KOPT-K1 (cell line): ENCODE data around the gene PPM1F.
A peak's percentile ranks its signal among the peaks of the same experiment; 100 is the strongest.

ENCODE experiments used
- H3K27ac ChIP-seq: fragments of 200-600 bp; sonication (generic); 2 replicates; pipeline ENCODE4 v1.5.1; 2016; ENCODE audit warnings: antibody characterized with exemption, mild to moderate bottlenecking, low read depth, low read length; ENCODE audit not compliant: poor library complexity, severe bottlenecking
- H3K36me3 ChIP-seq: fragments of 200-600 bp; sonication (generic); 2 replicates; pipeline ENCODE4 v1.5.1; 2017; ENCODE audit warnings: antibody characterized with exemption, mild to moderate bottlenecking, low read length, moderate library complexity; ENCODE audit not compliant: insufficient read depth
- H3K9me3 ChIP-seq: fragments of 200-600 bp; sonication (generic); 2 replicates; pipeline ENCODE4 v1.5.1; 2017; ENCODE audit warnings: antibody characterized with exemption, low read length, mild to moderate bottlenecking; ENCODE audit not compliant: insufficient read depth, poor library complexity, severe bottlenecking

Gene PPM1F

GRCh38 chr22:21982338-21982965, 29.8 kb upstream of the PPM1F start, which contains the start of gene TOP3B:
TOP3B (minus strand) TSS chr22:21982787; CDS start chr22:21975709, 7,078 bp downstream.
- no peaks in the 10 kb centered on the region for H3K9me3 ChIP-seq
- H3K36me3 ChIP-seq = 0 out of 2 replicates have a peak, but pooled peaks cover 10% of the 10 kb centered on the region
- peak within 1 kb of the TSS; percentile 65 for H3K27ac ChIP-seq

DNA sequence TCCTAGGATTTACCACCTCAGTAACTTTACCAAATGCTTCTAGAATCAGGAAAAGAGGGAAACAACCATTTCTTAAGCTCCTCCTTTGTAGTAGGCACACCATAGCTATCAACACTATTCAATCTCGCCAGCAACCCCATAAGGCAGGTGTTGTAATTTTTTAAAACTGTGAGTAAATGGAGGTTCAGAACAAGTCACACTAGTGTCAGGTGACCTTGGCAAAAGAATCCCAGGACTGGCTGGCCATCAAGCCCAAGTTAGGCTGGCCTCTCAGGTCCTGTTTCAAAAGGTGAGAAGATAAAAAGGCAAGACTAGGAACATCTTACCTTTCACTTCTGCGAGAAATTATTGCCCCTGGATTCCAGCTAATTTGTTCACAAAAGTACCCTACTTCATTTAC, 29.2 kb upstream of the PPM1F start:
- 0 out of 2 replicates have a peak, but pooled peaks cover 10% of the 10 kb centered on the region for H3K36me3 ChIP-seq
- peak overlapping the region; percentile 65 for H3K27ac ChIP-seq
- H3K9me3 ChIP-seq = no peaks in the 10 kb centered on the region

DNA sequence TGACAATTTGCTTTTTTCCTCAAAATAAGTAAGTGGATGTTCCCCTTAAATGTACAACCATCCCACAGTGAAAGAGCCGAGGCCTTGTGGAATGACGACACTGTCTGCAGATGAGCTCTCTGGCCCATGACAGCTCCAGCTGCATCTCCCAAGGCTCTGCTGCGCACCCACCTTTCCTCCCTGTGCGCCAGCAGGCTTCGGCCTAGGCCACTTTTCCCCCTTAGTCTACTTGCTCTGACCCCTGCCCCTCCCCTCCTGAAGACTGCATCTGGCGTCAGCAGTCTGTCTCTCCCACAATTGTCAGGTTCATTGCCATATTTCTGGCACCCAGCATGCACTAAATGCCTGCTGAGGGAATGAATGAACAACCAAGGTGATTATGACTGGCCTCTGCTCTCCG, 27.9 kb upstream of the PPM1F start:
- H3K27ac ChIP-seq = no peak overlapping the region
- peaks cover 18% of the 10 kb centered on the region; the same call in 1 of the 2 replicates for H3K36me3 ChIP-seq
- H3K9me3 ChIP-seq = no peaks in the 10 kb centered on the region

DNA sequence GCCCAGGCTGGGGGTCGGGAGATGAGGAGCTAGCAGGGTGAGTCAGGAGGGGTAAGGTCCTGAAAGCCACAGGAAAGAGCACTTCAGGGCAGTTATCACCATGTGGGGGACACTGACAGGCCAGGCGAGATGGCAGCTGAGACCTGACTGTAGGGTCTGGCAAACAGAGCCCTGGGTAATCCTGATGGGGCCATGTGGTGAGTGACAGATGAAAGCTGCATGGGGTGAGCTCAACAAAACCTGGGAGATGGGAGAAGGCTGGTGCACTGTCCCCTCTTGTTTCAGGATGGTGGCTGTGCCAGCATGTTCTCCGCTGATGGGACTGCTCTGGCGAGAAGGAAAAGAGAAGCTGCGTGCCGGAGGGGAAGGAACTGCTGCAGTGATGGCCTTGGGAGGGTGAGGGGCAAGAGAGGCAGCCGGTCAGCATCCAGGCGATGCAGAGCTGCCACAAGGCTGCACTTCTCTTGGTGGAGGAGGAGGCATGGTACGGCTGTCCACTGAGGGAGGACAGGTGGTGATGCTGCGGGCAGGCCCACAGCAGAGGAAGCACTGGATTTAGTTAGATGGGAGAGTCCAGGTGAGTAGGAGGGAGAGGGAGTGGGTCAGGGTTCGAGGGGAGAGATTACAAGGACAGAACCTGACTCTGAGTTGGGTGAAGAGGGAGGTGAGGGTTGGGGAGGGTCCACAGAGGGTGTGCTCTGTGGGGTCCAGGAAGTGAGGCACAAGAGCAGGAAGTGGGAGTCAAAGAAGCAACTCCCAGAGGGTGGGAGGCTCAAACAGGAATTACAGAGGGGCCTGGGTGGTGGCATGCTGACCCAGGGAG, 26.1 kb upstream of the PPM1F start:
- Histone ChIP-seq H3K9me3 (no peaks in the 10 kb centered on the region), H3K27ac (no peak overlapping the region), H3K36me3 (peaks cover 36% of the 10 kb centered on the region)

DNA sequence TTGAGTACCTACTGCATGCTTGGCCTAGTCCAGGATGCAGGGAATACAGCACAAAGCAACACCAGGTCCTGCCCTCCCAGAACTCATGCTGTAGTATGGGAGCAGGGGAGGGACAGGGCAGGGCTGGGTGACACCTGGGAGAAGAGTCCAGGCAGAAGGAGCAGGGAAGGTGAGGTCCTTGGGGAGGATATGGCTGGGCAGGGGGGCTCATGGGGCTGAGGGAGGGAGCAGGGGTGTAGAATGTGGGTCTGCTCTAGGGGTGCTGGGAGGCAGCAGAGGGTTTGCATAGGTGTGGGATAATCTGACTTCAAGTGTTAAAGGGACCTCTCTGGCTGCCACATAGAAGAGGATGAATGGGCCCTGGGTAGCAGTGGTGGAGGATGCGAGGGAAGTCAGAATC, 25.2 kb upstream of the PPM1F start:
- H3K27ac ChIP-seq = no peak overlapping the region
- peaks cover 46% of the 10 kb centered on the region for H3K36me3 ChIP-seq
- H3K9me3 ChIP-seq = no peaks in the 10 kb centered on the region

DNA sequence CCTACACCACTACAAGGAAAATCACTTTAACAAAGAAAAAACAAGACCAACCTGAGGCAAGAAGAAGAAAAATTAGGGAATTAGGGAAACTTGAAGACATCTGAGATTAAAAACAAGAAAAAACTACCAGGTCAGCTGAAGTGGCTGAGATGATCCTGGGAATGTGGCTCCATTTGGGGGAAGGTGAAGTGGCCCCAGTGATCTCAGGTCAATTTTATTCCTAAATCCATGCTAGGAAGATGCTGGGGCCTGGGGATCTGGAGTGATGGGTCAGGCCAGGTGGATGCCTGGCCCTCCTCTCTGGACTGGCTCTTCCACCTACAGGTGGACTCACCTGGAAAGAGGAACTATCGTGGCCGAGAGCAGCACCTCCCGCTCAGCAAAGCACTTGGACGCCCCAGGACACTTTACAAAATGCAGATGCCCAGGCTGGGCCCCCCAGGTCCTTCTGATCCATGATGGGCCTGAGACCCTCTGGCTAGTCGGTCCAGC, 23.3 kb upstream of the PPM1F start:
- Histone ChIP-seq H3K27ac (no peak overlapping the region), H3K9me3 (no peaks in the 10 kb centered on the region), H3K36me3 (peaks cover 65% of the 10 kb centered on the region)

- Histone ChIP-seq H3K27ac (no peak overlapping the region), H3K9me3 (no peaks in the 10 kb centered on the region), H3K36me3 (peaks cover 71% of the 10 kb centered on the region)
Observed at GRCh38 chr22:21975273-21975672, 22.6 kb upstream of the PPM1F start.

GRCh38 chr22:21974058-21974649, 21.5 kb upstream of the PPM1F start:
- Histone ChIP-seq H3K9me3 (no peaks in the 10 kb centered on the region), H3K36me3 (peaks cover 80% of the 10 kb centered on the region), H3K27ac (no peak overlapping the region)

DNA sequence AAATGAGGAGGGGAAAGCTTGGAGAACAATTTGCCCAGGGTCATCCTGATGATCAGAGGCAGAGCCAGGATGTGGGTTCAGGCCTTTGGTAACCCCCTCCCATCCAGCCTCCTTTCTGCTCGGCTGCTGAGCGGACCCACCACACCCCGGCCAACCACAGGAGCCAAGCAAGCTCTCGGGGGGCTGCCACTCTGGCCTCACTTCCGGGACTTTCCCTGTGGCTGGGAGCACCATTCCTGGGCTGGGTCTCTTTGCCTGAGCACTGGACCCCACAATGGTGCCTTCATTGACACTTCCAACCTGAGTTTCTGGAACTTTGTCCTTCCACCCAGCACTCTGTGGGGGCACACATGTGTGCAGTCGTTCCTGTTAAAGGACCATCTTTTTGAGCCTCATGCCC, 20.2 kb upstream of the PPM1F start:
- Histone ChIP-seq H3K9me3 (no peaks in the 10 kb centered on the region), H3K36me3 (peaks cover 86% of the 10 kb centered on the region), H3K27ac (no peak overlapping the region)

- Histone ChIP-seq H3K27ac (no peak overlapping the region), H3K9me3 (no peaks in the 10 kb centered on the region), H3K36me3 (peaks cover 90% of the 10 kb centered on the region)
Observed at GRCh38 chr22:21972293-21972779, 19.7 kb upstream of the PPM1F start.

- Histone ChIP-seq H3K27ac (no peak overlapping the region), H3K36me3 (peaks cover 95% of the 10 kb centered on the region), H3K9me3 (no peaks in the 10 kb centered on the region)
Observed at GRCh38 chr22:21971858-21972275, 19.2 kb upstream of the PPM1F start.

DNA sequence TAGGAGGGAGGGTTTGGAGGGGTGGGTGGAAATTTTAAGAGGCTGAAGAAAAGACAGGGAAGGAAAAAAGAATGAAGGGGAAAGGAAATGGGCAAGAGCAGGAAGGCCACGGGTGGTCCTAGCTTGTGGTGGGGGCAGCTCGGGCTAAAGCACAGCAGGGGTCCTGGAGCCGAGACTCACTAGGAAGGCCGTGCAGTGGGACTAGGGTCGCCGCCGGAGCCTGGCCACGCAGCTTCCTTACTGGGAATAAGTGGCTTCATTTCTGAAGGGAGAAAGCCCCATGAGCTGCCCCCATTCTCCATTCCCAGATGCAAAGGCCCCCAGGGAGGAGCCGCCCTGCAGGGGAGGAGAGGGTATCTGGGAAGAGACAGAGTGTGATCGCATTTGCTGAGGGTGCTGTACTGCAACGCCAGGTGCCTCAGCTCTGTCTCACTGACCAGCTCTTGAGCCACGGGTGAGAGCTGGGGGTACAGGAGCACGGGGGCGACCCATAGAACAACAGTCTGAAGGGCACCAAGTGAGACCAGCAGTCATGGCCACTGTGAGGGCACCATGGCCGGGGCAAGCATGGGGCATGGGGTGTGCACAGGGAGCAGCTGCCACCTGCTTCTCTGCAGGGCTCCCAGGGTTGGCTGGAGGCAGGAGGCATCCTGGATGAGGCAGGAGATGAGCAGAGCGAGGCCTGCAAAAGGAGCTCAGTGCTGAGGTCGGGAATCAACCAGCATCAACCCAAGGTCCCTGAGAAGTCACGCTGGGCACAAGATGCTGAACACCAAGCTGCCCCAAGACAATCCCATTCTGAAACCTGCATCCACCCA, 18.4 kb upstream of the PPM1F start:
- peaks cover 100% of the 10 kb centered on the region for H3K36me3 ChIP-seq
- H3K9me3 ChIP-seq = no peaks in the 10 kb centered on the region

DNA sequence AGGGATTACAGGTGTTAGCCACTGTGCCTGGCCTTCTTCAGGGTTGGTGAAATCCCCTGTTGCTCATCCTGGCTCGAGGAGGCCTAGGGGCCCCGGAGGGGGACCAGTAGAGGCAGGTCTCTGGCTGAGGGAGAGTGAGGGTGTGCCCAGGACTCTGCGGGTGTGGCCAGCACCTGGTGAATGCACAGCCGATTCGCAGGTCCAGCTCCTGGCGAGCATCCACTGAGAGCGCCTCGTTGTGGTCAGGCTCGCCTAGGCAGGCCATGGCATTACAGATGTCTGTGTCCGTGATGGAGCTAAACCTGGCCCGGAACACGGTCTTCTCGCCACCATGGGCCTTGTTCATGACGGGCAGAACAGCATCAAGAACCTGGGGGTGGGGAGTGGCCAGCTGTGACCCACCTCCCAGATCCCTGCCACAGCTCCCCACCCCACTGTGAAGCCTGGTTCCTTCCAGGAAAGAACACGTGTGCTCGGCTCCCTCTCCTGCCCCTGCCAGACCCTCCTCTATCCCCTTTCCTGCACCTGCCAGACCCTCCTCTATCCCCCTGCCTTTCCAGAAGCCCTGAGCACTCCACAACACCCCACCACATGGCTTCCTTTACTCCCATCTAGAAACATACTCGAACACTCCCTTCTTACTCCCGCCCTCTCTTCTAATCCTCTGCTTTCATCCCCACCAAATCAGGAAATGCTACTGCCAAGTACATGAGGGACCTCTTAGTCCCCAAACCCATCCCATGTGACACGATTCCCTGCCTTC, 17.6 kb upstream of the PPM1F start:
- Histone ChIP-seq H3K27ac (no peak overlapping the region), H3K36me3 (peaks cover 100% of the 10 kb centered on the region), H3K9me3 (no peaks in the 10 kb centered on the region)

More for the DNA sequence above, 18.4 kb upstream of the PPM1F start:
- H3K27ac ChIP-seq = no peak overlapping the region
